ENCODE data around the gene ABCA7. TPM values are rescaled to one million over a fixed set of nuclear protein-coding genes. Genes with fewer than 3 reads are reported as not detected.

Gene ABCA7
- total and polyA plus RNA-seq, 4 donors = 3.0 to 60.9 (median 4.8) TPM

- Histone ChIP-seq H3K36me3 (ENCODE audit: control insufficient read depth in 4 of 4, insufficient read depth in 3 of 4, low read depth in 1 of 4, low read length in 3 of 4) (no peaks in the 10 kb centered on the region), H3K27me3 (ENCODE audit: control insufficient read depth in 4 of 4, insufficient read depth in 4 of 4, low read length in 3 of 4) (no peaks in the 10 kb centered on the region)
Observed at GRCh38 chr19:1054102-1055027, 14.5 kb downstream of the ABCA7 start.

GRCh38 chr19:1055028-1055425, 15.1 kb downstream of the ABCA7 start:
- H3K9me3 ChIP-seq (ENCODE audit: control insufficient read depth in 4 of 4, low read length in 3 of 4) = peaks cover 0 to 13% (median 0%) of the 10 kb centered on the region in 4 donors

More at GRCh38 chr19:1054102-1055027, 14.5 kb downstream of the ABCA7 start:
- no peak for DNase-seq (ENCODE audit: low spot score)
- H3K27ac ChIP-seq (ENCODE audit: low read depth in 1 of 2, low read length in 2 of 2) = no peak overlapping the region
- 98% methylated on average over 28 of the region's 28 CpGs for WGBS
- TF ChIP-seq TAF1 (conservative IDR thresholded peaks at IDR 0.05) (no peak), REST (IDR thresholded peaks at IDR 0.05) (no peak), GABPA (IDR thresholded peaks at IDR 0.05 in 1 of 2, conservative IDR thresholded peaks at IDR 0.05 in 1 of 2) (no peak)
- H3K9ac ChIP-seq (ENCODE audit: low read depth in 1 of 2, low read length in 2 of 2) = no peak overlapping the region
- no peak overlapping the region for H3K4me3 ChIP-seq (ENCODE audit: low read depth in 1 of 3, low read length in 3 of 3)
- no peaks in the 10 kb centered on the region for H3K4me1 ChIP-seq (ENCODE audit: control insufficient read depth in 4 of 4, insufficient read depth in 4 of 4, low read length in 3 of 4)
- H3K9me3 ChIP-seq (ENCODE audit: control insufficient read depth in 4 of 4, low read length in 3 of 4) = peaks cover 0 to 13% (median 0%) of the 10 kb centered on the region in 4 donors

More at GRCh38 chr19:1055028-1055425, 15.1 kb downstream of the ABCA7 start:
- H3K4me1 ChIP-seq (ENCODE audit: control insufficient read depth in 4 of 4, insufficient read depth in 4 of 4, low read length in 3 of 4) = no peaks in the 10 kb centered on the region
- 94% methylated on average over 14 of the region's 14 CpGs for WGBS
- H3K9ac ChIP-seq (ENCODE audit: low read depth in 1 of 2, low read length in 2 of 2) = no peak overlapping the region
- H3K4me3 ChIP-seq (ENCODE audit: low read depth in 1 of 3, low read length in 3 of 3) = no peak overlapping the region
- H3K27me3 ChIP-seq (ENCODE audit: control insufficient read depth in 4 of 4, insufficient read depth in 4 of 4, low read length in 3 of 4) = no peaks in the 10 kb centered on the region
- H3K36me3 ChIP-seq (ENCODE audit: control insufficient read depth in 4 of 4, insufficient read depth in 3 of 4, low read depth in 1 of 4, low read length in 3 of 4) = no peaks in the 10 kb centered on the region
- H3K27ac ChIP-seq (ENCODE audit: low read depth in 1 of 2, low read length in 2 of 2) = no peak overlapping the region
- no peak for TF ChIP-seq FOXA2 (IDR thresholded peaks at IDR 0.05)
- TF ChIP-seq RXRA (IDR thresholded peaks at IDR 0.05) = no peak
- no peak for TF ChIP-seq HNF4G (IDR thresholded peaks at IDR 0.05)
- no peak for TF ChIP-seq CTCF (IDR thresholded peaks at IDR 0.05; ENCODE audit: low read depth, low read length, missing input control)
- TF ChIP-seq JUND (IDR thresholded peaks at IDR 0.05) = no peak
- TF ChIP-seq, protein P1, sequence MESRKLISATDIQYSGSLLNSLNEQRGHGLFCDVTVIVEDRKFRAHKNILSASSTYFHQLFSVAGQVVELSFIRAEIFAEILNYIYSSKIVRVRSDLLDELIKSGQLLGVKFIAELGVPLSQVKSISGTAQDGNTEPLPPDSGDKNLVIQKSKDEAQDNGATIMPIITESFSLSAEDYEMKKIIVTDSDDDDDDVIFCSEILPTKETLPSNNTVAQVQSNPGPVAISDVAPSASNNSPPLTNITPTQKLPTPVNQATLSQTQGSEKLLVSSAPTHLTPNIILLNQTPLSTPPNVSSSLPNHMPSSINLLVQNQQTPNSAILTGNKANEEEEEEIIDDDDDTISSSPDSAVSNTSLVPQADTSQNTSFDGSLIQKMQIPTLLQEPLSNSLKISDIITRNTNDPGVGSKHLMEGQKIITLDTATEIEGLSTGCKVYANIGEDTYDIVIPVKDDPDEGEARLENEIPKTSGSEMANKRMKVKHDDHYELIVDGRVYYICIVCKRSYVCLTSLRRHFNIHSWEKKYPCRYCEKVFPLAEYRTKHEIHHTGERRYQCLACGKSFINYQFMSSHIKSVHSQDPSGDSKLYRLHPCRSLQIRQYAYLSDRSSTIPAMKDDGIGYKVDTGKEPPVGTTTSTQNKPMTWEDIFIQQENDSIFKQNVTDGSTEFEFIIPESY (IDR thresholded peaks at IDR 0.05) = no peak
- TF ChIP-seq REST (IDR thresholded peaks at IDR 0.05) = no peak
- TF ChIP-seq FOXA1 (IDR thresholded peaks at IDR 0.05) = no peak
- TF ChIP-seq SP1 (IDR thresholded peaks at IDR 0.05) = no peak
- TF ChIP-seq TAF1 (conservative IDR thresholded peaks at IDR 0.05) = no peak
- TF ChIP-seq, protein P2, sequence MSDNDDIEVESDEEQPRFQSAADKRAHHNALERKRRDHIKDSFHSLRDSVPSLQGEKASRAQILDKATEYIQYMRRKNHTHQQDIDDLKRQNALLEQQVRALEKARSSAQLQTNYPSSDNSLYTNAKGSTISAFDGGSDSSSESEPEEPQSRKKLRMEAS (IDR thresholded peaks at IDR 0.05) = no peak
- TF ChIP-seq, protein P3, sequence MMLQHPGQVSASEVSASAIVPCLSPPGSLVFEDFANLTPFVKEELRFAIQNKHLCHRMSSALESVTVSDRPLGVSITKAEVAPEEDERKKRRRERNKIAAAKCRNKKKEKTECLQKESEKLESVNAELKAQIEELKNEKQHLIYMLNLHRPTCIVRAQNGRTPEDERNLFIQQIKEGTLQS (IDR thresholded peaks at IDR 0.05) = no peak
- no peak for DNase-seq (ENCODE audit: low spot score)
